Myocyte (in vitro differentiated cells): ENCODE results near the gene SRSF10. TPM values are rescaled to one million over a fixed set of nuclear protein-coding genes. Genes with fewer than 3 reads are reported as not detected.
A peak's percentile ranks its signal among the peaks of the same experiment; 100 is the strongest.
"Not testable (repeated sequence)": the region's sequence is repeated elsewhere in the genome, so short reads cannot be mapped to it uniquely, and the experiment has no call there.

ENCODE experiments used
- DNase-seq: peaks from one replicate; pipeline ENCODE4 v3.0.0-alpha.2; 2012; ENCODE audit warnings: low read depth
- polyA plus RNA-seq: library from polyadenylated mRNA; unstranded; fragments of >200 nt; gene quantifications from one replicate; pipeline ENCODE4 v1.2.1, GENCODE V29; 2012; ENCODE audit warnings: missing spikeins
- total RNA-seq: library from RNA; depleted of rRNA; stranded (reverse); fragments of >200 nt; gene quantifications from 2 replicates; pipeline ENCODE4 v1.2.3, GENCODE V29; 2014

Gene SRSF10
- total RNA-seq, result 90.9 and 99.3 TPM in 2 replicates
- 57.7 TPM for polyA plus RNA-seq

DNA sequence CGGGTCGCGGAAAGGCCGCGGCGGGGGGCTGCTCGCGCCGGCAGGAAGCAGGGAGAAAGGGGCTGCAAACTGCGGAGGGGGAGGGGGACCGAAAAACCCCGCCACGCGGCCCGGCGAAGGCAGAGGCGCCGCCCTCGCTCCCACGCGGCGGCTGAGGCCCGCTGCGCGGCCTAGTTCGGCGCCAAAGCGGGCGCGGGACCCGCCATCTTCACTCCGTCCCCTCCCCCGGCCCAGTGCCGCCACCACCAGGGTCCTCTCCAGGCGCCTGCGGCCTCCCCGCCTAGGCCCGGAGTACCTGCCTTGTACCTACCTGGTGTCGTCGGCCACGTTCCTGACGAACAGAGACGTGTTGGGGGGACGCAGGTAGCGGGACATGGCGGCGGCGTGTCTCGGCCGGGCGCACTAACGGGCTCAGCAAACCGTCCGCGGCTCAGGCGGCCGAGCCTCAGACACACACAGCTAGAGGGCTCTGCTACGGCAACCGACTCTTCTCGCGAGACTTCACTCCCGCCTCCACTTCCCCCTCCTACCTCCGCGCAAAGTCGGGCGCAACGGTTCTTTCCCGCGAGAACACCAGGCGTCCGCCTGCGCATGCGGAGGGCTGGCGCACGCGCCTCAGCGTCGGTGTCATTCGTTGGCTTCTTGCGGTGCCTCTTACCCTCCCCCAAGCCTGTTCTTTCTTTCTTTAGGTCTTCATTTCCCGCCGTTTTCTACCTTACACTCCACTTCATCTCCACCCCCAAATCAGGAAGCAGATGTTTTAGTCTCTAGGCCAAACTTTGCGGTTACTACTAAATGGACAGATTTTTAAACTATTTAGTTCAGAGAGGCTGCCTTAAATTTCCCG is at the start of gene SRSF10:
Gene SRSF10 (minus strand): TSS at position 447 of the 847 bp plus-strand sequence. CDS start 72 bp downstream, at position 375.
- peak; percentile 99 for DNase-seq

DNA sequence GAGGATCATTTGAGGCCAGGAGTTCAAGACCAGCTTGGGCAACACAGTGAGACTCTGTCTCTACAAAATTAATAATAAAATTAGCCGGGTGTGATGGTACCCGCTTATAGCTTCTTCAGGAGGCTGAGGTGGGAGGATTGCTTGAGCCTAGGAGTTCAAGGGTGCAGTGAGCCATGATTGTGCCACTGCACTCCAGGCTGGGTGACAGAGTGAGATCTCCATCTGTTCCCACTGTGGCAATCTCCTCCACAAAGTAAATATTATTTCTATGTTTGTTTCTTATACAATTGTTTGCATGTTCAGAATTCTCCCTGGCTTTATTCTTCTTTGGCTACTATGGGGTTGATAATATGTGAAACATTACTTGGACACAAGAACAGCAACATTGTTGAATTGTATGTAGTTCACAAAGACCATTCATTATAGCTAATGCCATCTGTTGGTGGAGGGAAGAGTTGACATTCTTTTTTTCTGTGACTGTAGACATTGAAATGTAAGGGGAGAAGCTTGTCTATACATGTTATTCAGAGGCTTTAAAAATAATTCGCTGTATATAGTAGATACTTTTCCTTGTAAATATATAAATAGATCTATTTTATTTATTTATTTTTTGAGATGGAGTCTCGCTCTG is 47.8 kb upstream of the SRSF10 start:
- peak; percentile 63 for DNase-seq

DNA sequence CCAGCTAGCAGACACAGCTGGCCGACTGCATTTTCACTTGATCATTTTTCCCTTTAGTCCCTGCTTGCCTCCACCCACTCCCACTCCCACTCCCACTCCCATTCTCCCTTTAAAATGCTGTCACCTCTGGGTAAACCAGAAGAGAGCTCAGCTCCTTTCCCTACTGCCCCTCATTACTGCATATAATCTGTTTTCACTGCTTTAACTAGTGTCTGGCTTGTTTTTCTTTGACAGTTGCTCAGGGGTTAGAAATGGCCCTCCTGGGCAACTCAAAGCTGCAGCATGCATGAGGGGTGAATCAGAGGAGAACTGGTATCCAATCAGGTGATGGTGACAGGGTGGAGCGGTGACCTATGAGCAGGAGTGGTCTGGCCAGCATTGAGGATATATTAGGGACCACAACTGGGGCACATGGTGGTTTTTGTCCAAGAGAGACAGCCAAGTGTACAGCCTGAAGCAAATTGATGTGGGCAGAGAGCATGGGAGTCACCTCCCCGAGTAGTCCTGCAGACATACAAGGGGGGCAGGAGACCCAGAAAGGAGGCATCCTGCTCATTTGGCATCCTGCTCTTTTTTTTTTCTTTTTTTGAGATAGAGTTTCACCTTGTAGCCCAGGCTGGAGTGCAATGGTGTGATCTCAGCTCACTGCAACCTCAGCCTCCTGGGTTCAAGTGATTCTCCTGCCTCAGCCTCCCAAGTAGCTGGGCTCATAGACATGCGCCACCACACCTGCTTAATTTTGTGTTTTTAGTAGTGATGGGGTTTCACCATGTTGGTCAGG is 42.6 kb upstream of the SRSF10 start:
- peak; percentile 97 for DNase-seq

DNA sequence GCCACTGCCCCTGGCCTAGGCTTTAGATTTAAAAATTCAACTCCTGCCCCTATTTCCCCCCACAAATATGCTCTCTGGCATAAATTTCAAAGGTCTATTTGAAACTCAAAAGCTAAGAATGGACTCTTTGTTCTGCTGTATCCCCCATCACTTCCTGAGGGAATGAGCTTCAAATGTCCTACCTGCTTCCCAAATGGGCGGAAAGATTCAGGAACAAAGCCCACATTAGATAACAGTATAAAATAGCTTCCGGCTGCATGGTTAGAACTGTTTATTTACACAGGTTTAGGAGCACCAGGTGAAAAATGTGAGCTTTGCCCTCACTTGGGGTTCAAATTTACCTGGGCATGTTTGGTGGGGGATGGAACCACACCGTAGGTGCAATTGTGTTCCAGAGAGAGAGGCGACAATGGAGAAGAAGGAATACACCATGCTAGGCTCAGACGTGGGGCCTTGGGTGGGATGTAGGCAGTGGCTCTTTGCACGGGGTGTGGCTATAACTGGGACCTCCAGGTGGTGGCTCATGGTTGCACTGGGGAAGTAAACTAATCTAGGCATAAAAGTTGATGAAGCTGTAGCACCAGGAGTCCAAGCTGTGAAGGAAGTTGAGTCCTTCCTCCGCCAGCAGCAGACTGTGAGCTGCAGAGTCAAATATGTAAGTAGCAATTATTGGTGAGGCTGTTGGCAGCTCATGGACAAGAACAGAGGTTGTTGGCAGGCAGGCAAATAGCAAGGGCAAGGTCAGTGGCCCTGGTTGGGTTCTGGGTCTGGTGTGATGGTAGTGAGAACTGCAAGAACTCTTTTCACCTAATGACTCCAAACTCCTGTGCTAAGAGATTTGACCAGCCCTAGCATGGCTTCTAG is 41.5 kb upstream of the SRSF10 start:
- peak; percentile 23 for DNase-seq

DNA sequence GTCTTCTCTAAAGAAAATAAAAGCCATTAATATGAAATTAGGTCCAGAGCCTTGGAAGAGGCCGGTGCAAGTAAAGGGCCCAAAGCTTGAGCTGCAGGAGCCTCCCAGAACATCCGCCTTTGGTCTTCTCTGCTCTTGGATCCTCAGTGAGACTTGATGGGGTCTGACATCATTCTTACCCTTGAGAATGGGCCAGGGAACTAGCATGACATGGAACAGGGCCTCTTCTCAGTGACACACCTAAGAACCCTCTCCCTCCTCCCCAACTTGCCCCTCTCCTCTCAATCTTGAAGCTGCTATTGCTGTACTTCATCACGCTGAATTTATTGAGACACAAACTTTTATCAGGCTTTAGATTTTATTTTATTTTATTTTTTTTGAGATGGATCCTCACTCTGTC is 40.3 kb upstream of the SRSF10 start:
- no peak for DNase-seq

DNA sequence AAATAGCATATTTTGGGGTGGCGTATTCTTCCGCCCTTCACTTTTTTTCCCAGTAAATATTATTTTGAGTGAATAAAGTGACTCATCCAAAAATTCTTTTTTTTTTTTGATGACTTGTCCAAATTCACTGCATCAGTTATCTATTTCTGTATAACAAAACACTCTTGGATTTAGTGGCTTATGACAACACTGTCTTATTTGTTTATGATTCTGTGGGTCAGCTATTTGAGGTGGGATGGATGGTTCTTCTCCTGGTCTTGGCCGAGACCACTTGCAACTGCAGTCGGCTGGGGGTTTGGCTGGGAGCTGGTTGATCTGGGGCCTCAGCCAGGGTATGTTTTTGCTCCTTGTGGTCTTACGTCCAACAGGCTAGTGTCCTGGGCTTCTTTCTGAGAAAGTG is 39.9 kb upstream of the SRSF10 start:
- peak; percentile 75 for DNase-seq

DNA sequence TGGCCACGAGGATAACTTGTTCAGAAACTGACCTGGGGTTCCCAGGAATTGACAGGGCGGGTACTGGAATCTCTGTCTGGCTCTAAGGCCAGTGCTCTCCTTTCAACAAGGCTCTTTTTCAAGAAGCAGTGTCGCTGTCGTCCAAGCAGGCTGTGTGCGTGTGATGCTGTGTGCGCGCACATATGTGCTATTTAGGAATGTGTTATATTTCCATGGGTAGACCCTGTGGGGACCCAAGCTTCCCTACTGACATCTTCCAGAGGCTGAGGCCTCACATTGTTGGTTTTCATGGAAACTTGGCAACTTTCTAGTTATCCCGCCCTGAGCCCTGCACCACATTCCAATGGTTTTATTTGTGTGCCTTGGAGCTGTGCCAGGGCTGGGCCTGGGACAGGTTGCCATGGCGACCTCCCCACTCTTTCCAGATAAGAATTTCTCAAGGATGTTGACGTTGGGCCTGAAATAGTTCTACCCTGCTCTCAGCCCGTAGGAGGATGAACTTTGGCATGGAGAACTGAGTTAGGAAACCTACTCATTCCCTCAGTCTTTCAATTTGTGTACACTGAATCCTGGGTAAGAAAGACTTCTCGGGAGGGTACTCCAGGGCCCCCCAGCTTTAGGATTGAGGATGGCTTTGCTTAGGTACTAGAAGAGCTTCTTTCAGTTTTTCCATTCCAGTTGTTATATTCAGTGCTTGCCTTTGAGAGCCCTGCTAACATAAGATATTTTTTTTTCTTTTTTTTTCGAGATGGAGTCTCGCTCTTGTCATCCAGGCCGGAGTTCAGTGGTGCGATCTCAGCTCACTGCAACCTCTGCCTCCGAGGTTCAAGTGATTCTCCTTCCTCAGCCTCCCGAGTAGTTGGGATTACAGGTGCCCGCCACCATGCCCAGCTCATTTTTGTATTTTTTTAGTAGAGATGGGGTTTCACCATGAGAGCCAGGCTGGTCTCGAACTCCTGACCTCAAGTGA is 38.8 kb upstream of the SRSF10 start:
- DNase-seq, result peak; percentile 99

DNA sequence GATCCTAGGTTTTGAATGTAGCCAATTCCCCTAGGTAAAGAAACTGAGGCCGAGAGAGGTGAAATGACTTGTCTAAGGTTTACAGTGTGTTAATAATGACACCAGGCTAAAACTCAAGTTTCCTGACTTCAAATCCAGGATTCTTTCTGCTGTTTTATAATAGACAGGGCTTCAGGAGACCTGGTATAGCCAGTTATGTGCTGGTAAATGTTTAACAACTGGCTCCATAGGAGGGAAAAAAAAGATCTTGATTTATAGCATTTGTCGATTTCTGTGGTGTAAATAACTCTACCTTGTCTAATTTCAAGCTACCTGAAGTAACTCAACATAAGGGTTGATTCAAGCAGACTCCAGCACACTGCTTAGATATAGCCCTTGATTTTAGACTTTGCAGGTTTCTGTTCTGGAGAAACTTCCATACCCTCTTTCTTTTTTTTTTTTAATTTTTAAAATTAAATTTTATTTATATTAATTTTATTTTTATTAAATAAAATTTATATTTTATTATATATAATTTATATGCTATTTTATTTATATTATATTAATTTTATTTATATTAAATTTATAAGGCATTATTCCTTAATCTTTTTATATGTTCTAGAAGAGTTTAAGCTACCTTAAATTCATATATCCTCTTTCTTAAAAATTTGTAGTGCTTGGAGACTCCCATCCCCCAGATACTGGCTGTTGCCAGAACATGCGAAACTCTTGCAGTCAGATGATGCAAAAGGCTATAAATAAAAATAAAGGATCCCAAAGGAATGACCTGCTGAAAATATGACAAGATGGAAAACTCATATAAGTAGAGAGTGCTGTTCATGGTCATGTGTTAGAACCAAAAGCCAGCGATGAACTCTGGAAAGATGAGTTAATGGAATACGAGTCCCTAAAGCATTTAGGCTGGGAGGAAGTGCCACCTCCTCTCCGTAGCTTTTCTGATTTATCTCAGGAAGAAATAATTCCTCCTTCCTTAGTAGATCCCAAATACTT is 35.4 kb upstream of the SRSF10 start:
- peak; percentile 75 for DNase-seq

DNA sequence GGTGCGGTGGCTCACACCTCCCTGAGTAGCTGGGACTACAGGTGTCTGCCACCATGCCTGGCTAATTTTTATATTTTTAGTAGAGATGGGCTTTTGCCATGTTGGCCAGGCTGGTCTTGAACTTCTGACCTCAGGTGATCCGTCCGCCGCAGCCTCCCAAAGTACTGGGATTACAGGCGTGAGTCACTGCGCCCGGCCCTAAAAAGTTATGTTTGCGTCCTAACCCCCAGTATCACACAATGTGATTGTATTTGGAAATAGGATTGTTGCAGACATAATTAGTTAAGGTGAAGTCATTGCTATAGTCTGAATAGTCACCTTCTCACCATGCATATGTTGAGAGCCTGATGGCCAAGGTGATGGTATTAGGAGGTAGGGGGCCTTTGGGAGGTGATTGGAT is 32.8 kb upstream of the SRSF10 start:
- not testable (repeated sequence) for DNase-seq

DNA sequence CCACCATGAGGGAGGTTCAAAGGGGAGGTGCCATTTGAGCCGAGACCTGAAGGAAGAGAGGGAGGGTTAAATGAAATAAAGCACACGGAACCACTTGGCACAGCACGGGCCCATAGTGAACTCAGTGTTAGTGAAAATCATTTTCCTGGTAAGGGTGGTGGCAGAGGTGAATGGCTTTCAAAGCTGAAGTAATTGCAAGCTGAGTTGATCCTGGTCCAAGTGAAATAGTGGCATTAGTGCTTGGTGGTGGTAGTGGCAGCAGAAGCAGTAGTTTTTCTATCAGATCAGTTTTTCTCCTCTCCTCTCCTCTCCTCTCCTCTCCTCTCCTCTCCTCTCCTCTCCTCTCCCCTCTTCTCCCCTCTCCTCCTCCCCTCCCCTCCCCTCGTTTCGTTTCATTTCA is 30.5 kb upstream of the SRSF10 start:
- no peak for DNase-seq

DNA sequence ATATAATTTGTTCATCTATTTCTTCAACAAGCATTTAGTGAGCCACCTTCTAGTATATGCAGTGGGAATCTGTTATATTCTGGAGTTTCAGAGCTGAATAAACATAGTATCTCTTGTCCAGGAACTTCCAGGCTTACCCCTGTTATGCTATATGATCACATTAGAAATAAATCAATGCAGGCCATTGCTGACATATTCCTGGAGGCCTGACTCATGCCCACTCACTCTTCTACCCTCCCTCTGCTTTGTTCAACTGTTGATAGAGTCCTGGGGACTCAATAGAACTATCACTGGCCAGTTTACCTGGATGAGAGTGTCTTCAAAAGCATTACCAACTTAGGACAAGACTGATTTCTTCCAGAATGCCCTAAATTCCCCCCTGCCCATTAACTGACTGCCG is 29.3 kb upstream of the SRSF10 start:
- no peak for DNase-seq

DNA sequence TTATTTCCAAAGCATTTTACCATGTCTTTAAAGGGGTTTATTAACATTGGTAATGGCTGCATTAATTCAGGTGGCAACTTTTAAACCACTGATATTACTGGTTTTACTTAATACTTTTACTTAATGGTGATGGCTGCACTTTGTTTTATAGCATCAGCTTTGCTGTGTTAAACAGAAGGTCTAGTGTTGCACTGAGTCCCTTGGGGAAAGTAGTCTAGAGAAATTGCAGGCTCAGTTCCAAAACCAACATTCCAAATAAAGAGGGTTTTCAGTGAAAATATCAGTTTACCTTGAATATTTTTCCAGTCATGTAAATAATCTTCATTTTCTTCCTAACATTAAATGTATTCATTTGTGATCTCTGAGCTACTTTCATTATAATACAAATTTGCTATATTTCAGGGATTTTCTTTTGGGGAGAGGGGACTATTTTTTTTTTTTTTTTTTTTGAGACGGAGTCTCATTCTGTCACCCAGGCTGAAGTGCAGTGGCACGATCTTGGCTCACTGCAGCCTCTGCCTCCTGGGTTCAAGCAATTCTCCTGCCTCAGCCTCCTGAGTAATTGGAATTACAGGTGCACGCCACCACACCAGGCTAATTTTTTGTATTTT is 28.6 kb upstream of the SRSF10 start:
- DNase-seq, result peak; percentile 70

DNA sequence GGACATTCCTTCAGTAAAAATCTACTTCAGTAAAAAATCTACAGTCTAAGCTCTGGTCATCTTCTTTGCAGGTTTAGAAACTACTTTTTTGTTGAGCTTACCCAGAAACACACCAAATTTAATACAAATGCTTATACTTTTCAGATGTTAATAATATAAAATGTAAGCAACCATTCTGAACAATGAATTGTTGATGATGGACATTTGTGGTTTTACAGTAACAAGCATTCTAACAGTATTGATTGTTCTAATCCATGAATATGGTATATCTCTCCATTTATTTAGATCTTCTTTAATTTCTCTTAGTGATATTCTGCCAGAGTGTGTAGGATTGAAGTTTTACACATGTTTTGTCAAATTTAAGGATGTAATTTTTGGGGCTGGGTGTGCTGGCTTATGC is 27.0 kb upstream of the SRSF10 start:
- DNase-seq, result no peak

DNA sequence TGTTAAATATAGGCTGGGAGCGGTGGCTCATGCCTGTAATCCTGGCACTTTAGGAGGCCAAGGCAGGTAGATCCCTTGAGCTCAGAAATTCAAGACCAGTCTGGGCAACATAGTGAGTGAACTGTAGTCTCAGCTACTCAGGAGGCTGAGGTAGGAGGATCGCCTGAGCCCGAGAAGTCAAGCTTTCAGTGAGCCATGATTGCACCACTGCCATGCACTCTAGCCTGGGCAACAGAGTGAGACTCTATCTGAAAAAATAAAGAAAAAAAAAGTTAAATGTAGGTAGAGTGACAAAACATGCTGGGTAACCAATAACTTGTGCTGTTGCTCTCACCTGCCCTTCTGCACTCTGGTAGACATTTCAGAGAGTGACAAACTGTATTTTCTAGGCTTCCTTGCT is 25.0 kb upstream of the SRSF10 start:
- no peak for DNase-seq

DNA sequence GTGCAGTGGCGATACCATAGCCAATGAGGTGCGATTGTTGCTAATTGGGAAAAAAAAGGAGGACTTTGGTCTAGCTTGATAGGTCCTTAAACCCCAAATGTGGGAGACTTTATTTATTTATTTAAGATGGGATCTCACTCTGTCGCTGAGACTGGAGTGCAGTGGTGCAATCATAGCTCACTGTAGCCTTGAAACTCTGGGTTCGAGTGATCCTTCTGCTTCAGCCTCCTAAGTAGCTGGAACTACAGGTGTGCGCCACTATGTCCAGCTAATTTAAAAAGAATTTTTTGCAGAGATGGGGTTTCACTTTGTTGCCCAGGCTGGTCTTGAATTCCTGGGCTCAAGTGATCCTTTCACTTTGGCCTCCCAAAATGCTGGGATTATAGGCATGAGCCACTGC is 24.0 kb upstream of the SRSF10 start:
- DNase-seq, result no peak

DNA sequence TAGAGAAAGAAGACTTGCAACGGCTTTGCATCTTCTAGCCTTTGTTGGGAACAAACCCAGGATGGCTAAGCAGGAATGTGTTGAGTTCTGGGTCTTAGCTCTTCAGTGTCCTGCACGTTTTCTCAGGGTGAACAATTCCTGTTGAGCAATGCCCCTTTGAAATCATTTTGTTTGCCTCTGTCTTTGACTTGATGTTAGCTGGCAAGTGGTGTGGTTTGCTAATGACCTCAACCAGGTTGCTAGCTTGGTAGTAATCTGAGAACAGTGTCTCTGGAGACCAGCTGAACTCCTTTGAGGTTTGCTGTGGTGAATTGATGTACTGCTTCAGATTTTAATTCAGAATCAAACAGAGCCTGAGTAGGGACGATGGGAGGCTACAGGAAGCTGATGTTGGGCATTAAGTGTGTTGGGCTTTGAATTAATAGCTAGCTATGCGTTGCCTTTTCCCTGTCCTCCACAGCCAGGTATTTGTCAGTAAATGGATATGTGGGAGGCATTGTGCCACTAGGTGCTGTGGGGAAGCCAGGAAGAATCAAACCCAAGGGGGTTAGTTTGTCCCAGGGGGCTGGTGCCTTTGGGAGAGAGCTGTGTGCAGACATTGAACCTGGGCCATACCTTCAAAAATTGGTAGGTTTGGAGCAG is 23.3 kb upstream of the SRSF10 start:
- DNase-seq, result peak; percentile 90

DNA sequence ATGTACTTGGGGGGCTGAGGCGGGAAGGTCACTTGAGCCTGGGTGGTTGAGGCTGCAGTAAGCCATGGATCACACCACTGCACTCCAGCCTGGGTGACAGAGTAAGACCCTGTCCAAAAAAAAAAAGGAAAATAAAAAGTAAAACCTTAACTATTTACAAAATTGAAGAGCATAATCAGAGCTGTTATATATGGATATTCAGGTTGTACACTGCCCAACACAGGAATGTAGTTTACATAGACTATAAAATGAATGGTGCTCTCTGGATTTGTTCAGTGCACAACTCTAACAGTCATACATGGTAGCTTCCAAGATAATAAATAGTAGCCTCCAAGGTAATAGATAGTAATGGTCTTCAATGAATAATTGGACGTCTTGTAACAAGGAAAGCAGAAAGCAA is 22.6 kb upstream of the SRSF10 start:
- DNase-seq, result no peak
